ENCODE results near the gene MACROH2A2. TPM values are rescaled to one million over a fixed set of nuclear protein-coding genes. Genes with fewer than 3 reads are reported as not detected.

The MACROH2A2 gene
- total RNA-seq, 1 experiment from 2014 or later: 3.0 TPM

DNA sequence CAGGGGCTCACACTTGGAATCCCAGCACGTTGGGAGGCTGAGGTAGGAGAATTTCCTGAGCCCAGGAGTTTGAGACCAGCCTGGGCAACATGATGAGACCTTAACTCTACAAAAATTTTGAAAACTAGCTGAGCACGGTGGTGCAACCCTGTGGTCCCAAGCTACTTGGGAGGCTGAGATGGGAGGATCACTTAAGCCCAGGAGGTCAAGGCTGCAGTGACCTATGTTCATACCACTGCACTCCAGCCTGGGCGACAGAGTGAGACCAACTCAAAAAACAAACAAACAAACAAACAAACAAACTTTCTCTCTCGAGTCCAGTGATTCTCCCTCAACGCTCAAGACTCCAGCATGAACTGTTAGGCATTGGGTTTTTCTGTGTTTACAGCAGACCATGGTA is 95.9 kb downstream of the MACROH2A2 start:
- intact Hi-C loops (cut with micrococcal nuclease; ENCODE audit: unreplicated experiment): no loop called here

DNA sequence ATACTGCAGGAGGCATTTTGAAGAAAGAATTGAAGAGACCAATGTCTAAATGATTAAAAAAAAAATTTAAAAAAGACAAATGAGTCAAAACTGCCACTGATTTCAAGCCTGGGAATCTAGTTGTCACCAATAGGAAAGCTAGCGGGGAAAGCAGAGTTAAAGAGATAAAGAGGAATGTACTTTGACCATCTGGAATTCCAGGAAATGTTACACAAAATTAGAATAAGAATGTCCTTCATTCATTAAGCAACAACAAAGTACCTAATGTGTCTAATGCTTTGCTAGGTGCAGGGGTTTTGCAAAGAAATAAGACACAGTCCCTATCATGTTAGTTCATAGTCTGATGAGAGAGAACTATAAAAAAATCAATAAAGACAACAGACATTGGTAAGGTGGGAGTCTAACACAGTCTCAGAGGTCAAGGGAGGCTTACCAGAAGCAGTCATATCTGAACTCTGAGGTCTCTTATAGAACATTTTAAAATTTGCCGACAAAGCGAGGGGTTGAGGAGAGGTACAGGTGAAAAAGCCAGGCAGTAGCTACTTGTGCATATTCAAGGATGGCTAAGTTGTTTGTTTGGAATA is 102.7 kb downstream of the MACROH2A2 start:
- in situ Hi-C loops (cut with HindIII; ENCODE audit: low pct_unique_long_range_greater_than_20kb, low sequenced_read_pairs): no loop called here
- CTCF ChIA-PET: interaction anchor here (0.6 kb wide), 1 partner anchor 141 kb away, joined by 3 read pairs; no protein-coding TSS in a partner anchor
- Histone ChIP-seq H3K27me3 (ENCODE audit: control insufficient read depth, insufficient read depth, low read length) (no peaks in the 10 kb centered on the region), H3K36me3 (ENCODE audit: control insufficient read depth, insufficient read depth, low read length) (peaks cover 67% of the 10 kb centered on the region), H3K4me1 (ENCODE audit: control insufficient read depth, insufficient read depth, low read length) (no peaks in the 10 kb centered on the region), H3K9me3 (ENCODE audit: control insufficient read depth, insufficient read depth, low read depth, low read length) (no peaks in the 10 kb centered on the region), H3K27ac (ENCODE audit: low read length) (no peak overlapping the region), H3K4me3 (ENCODE audit: low read depth in 2 of 2, low read length in 2 of 2) (no peak overlapping the region)
- TF ChIP-seq TCF7L2 (IDR thresholded peaks at IDR 0.05; ENCODE audit: low read depth, low read length) (no peak), REST (IDR thresholded peaks at IDR 0.05; ENCODE audit: insufficient read depth in 1 of 2, low read depth in 2 of 2, low read length in 1 of 2) (no peak), CTCF (IDR thresholded peaks at IDR 0.05) (no peak), POLR2AphosphoS5 (IDR thresholded peaks at IDR 0.05; ENCODE audit: low read depth, low read length) (no peak), SIN3A (IDR thresholded peaks at IDR 0.05; ENCODE audit: borderline replicate concordance, insufficient read depth, low read depth, low read length) (no peak)
- BruUV-seq (replicated peaks): no TSS peak
- POLR2A ChIA-PET: interaction anchor here (1.2 kb wide), 1 partner anchor 15 kb away, joined by 3 read pairs; the partner anchor contains the start of gene SAR1A
- intact Hi-C loops (cut with micrococcal nuclease; ENCODE audit: unreplicated experiment): no loop called here
- DNase-seq (ENCODE audit: low read depth, low spot score): no peak
- no peak for ATAC-seq

More for the DNA sequence above, 95.9 kb downstream of the MACROH2A2 start:
- H3K4me3 ChIP-seq (ENCODE audit: low read depth in 2 of 2, low read length in 2 of 2): no peak overlapping the region
- H3K27me3 ChIP-seq (ENCODE audit: control insufficient read depth, insufficient read depth, low read length): no peaks in the 10 kb centered on the region
- H3K9me3 ChIP-seq (ENCODE audit: control insufficient read depth, insufficient read depth, low read depth, low read length): no peaks in the 10 kb centered on the region
- in situ Hi-C loops (cut with HindIII; ENCODE audit: low pct_unique_long_range_greater_than_20kb, low sequenced_read_pairs): no loop called here
- DNase-seq (ENCODE audit: low read depth, low spot score): no peak
- ATAC-seq: no peak
- CTCF ChIA-PET: no interaction called here
- BruUV-seq (replicated peaks): no TSS peak
- peaks cover 26% of the 10 kb centered on the region for H3K36me3 ChIP-seq (ENCODE audit: control insufficient read depth, insufficient read depth, low read length)
- H3K27ac ChIP-seq (ENCODE audit: low read length): no peak overlapping the region
- peaks cover 12% of the 10 kb centered on the region for H3K4me1 ChIP-seq (ENCODE audit: control insufficient read depth, insufficient read depth, low read length)
- POLR2A ChIA-PET: no interaction called here
- TF ChIP-seq CTCF (IDR thresholded peaks at IDR 0.05) (no peak), REST (IDR thresholded peaks at IDR 0.05; ENCODE audit: insufficient read depth in 1 of 2, low read depth in 2 of 2, low read length in 1 of 2) (no peak), SIN3A (IDR thresholded peaks at IDR 0.05; ENCODE audit: borderline replicate concordance, insufficient read depth, low read depth, low read length) (no peak), TCF7L2 (IDR thresholded peaks at IDR 0.05; ENCODE audit: low read depth, low read length) (no peak), POLR2AphosphoS5 (IDR thresholded peaks at IDR 0.05; ENCODE audit: low read depth, low read length) (no peak)
